H1 (cell line): Measurements from ENCODE around the gene PERCC1. TPM values are rescaled to one million over a fixed set of nuclear protein-coding genes. Genes with fewer than 3 reads are reported as not detected.

Experiments
- CTCF ChIA-PET: fragments of 300-600 bp; sonication (Branson Sonifier 250); formaldehyde crosslinking; loops from one replicate; lab custom pipeline; 2021; ENCODE audit not compliant: partially characterized antibody; lab: Charles Lee
- POLR2A ChIA-PET: fragments of 300-600 bp; sonication (Branson Sonifier 250); formaldehyde crosslinking; loops from one replicate; lab custom pipeline; 2021; ENCODE audit warnings: inconsistent platforms; ENCODE audit not compliant: partially characterized antibody; lab: Charles Lee
- DNase-seq, 2 experiments: peaks; one replicate each; pipeline versions ENCODE4 v3.0.0 to v3.0.0-alpha.2; 2010 to 2022; ENCODE audit warnings: low spot score in 2 of 2, low read depth in 1 of 2, mixed read lengths in 1 of 2
- FAIRE-seq: peaks from 2 replicates; lab custom pipeline; 2011; peaks lifted over from hg19 to GRCh38; lab: Jason Lieb, UNC
- H2AFZ ChIP-seq: 2 replicates; pipeline ENCODE4 v1.8.1; 2012; ENCODE audit warnings: low read length, inconsistent platforms
- H2AK5ac ChIP-seq: 2 replicates; pipeline ENCODE4 v1.6.1; 2013; ENCODE audit warnings: low read depth, low read length
- H2BK120ac ChIP-seq: replicated peaks from 2 replicates; pipeline ENCODE3; 2013; ENCODE audit warnings: low read depth, low read length, inconsistent platforms
- H2BK12ac ChIP-seq: 2 replicates; pipeline ENCODE4 v1.6.1; 2013; ENCODE audit warnings: low read depth, low read length
- H2BK15ac ChIP-seq: 2 replicates; pipeline ENCODE4 v1.6.1; 2013; ENCODE audit warnings: low read length
- H2BK20ac ChIP-seq: 2 replicates; pipeline ENCODE4 v1.6.1; 2013; ENCODE audit warnings: low read length
- H2BK5ac ChIP-seq: 2 replicates; pipeline ENCODE4 v1.6.1; 2013; ENCODE audit warnings: low read depth, low read length
- H3K14ac ChIP-seq: 2 replicates; pipeline ENCODE4 v1.6.1; 2013; ENCODE audit warnings: inconsistent platforms; ENCODE audit not compliant: insufficient read length
- H3K18ac ChIP-seq: 2 replicates; pipeline ENCODE4 v1.6.1; 2013; ENCODE audit warnings: low read length; ENCODE audit errors: extremely low read depth
- H3K23ac ChIP-seq: 2 replicates; pipeline ENCODE4 v1.6.1; 2013; ENCODE audit warnings: inconsistent platforms; ENCODE audit not compliant: insufficient read length
- H3K23me2 ChIP-seq: 2 replicates; pipeline ENCODE4 v1.6.1; 2013; ENCODE audit warnings: low read depth, low read length
- H3K27ac ChIP-seq: 2 replicates; pipeline ENCODE4 v1.6.1; 2011; ENCODE audit warnings: low read depth, low read length, inconsistent platforms
- H3K27me3 ChIP-seq, 4 experiments: replicated peaks in 1 of 4; 1 replicate in 1 of 4; 2 replicates in 3 of 4; pipeline versions ENCODE4 v1.6.1 to v1.8.1; 2011 to 2013; ENCODE audit warnings: low read length in 3 of 4, mild to moderate bottlenecking in 3 of 4, inconsistent platforms in 2 of 4, mixed read lengths in 2 of 4, moderate library complexity in 1 of 4; ENCODE audit not compliant: control insufficient read depth in 3 of 4, insufficient read depth in 3 of 4; ENCODE audit errors: extremely low read depth in 1 of 4
- H3K36me3 ChIP-seq, 4 experiments: 2 replicates each; pipeline versions ENCODE4 v1.6.1 to v1.8.1; 2011 to 2013; ENCODE audit warnings: mild to moderate bottlenecking in 4 of 4, low read length in 3 of 4, moderate library complexity in 2 of 4, control low read depth in 1 of 4, inconsistent platforms in 1 of 4; ENCODE audit not compliant: insufficient read depth in 4 of 4, control insufficient read depth in 2 of 4
- H3K4ac ChIP-seq: replicated peaks from 2 replicates; pipeline ENCODE3; 2013; ENCODE audit warnings: low read length, low read depth, mixed read lengths, inconsistent platforms; ENCODE audit not compliant: insufficient read length
- H3K4me1 ChIP-seq, 4 experiments: replicated peaks in 1 of 4; 1 replicate in 1 of 4; 2 replicates in 3 of 4; pipeline versions ENCODE4 v1.6.1 to v1.8.1; 2011 to 2013; ENCODE audit warnings: low read length in 3 of 4, inconsistent platforms in 2 of 4, mixed read lengths in 1 of 4; ENCODE audit not compliant: insufficient read depth in 4 of 4, control insufficient read depth in 3 of 4
- H3K4me2 ChIP-seq, 2 experiments: 2 replicates each; pipeline versions ENCODE4 v1.6.1 to v1.8.1; 2011 to 2013; ENCODE audit warnings: low read depth in 2 of 2, low read length in 2 of 2, control low read depth in 1 of 2, inconsistent platforms in 1 of 2, mild to moderate bottlenecking in 1 of 2; ENCODE audit not compliant: insufficient read depth in 1 of 2
- H3K4me3 ChIP-seq, 4 experiments: fragments of 200-600, 300-600 bp in 1 of 4; sonication (generic), shearing (Covaris generic), sonication (Bioruptor Twin) in 1 of 4; 2 replicates each; pipeline versions ENCODE4 v1.5.1 to v1.8.1; 2011 to 2016; ENCODE audit warnings: low read length in 4 of 4, low read depth in 3 of 4, control low read depth in 2 of 4, inconsistent platforms in 2 of 4, mild to moderate bottlenecking in 2 of 4, mixed read lengths in 1 of 4, moderate library complexity in 1 of 4; ENCODE audit not compliant: insufficient read depth in 2 of 4; ENCODE audit errors: extremely low read depth in 1 of 4
- H3K56ac ChIP-seq: replicated peaks from 2 replicates; pipeline ENCODE3; 2013; ENCODE audit warnings: low read depth, mild to moderate bottlenecking, mixed read lengths, low read length, inconsistent platforms; ENCODE audit not compliant: insufficient read length
- H3K79me1 ChIP-seq: 2 replicates; pipeline ENCODE4 v1.6.1; 2013; ENCODE audit warnings: low read depth, low read length, control low read depth
- H3K79me2 ChIP-seq, 2 experiments: 2 replicates each; pipeline versions ENCODE4 v1.6.1 to v1.8.1; 2012 to 2013; ENCODE audit warnings: low read length in 2 of 2, mild to moderate bottlenecking in 2 of 2, inconsistent platforms in 1 of 2; ENCODE audit not compliant: insufficient read depth in 2 of 2, control insufficient read depth in 1 of 2
- H3K9ac ChIP-seq, 4 experiments: replicated peaks in 1 of 4; 1 replicate in 1 of 4; 2 replicates in 3 of 4; pipeline versions ENCODE4 v1.6.1 to v1.8.1; 2011 to 2013; ENCODE audit warnings: low read depth in 3 of 4, low read length in 3 of 4, control low read depth in 2 of 4, mild to moderate bottlenecking in 2 of 4, moderate library complexity in 2 of 4, inconsistent platforms in 1 of 4; ENCODE audit errors: extremely low read depth in 1 of 4
- H3K9me3 ChIP-seq, 2 experiments: 2 replicates each; pipeline versions ENCODE4 v1.6.1 to v1.8.1; 2012 to 2013; ENCODE audit warnings: mild to moderate bottlenecking in 2 of 2, moderate library complexity in 2 of 2, control low read depth in 1 of 2, inconsistent platforms in 1 of 2, low read depth in 1 of 2, low read length in 1 of 2, mixed read lengths in 1 of 2; ENCODE audit not compliant: insufficient read depth in 2 of 2
- H4K20me1 ChIP-seq, 2 experiments: replicated peaks in 1 of 2; 2 replicates each; pipeline versions ENCODE3 to v1.8.1; 2011 to 2013; ENCODE audit warnings: inconsistent platforms in 2 of 2, low read length in 2 of 2, mild to moderate bottlenecking in 1 of 2; ENCODE audit not compliant: insufficient read depth in 2 of 2, control insufficient read depth in 1 of 2
- H4K5ac ChIP-seq: 2 replicates; pipeline ENCODE4 v1.6.1; 2013; ENCODE audit warnings: low read length, low read depth, mixed read lengths, inconsistent platforms; ENCODE audit not compliant: insufficient read length
- H4K8ac ChIP-seq: 2 replicates; pipeline ENCODE4 v1.8.0; 2013; ENCODE audit warnings: mild to moderate bottlenecking, moderate library complexity, low read length, inconsistent platforms; ENCODE audit not compliant: insufficient read depth; ENCODE audit errors: extremely low read depth
- H4K91ac ChIP-seq: replicated peaks from 2 replicates; pipeline ENCODE3; 2013; ENCODE audit warnings: low read length, mixed read lengths, inconsistent platforms; ENCODE audit not compliant: insufficient read length
- CEBPB ChIP-seq: IDR thresholded peaks from 2 replicates; pipeline ENCODE4 v1.6.1; 2012; ENCODE audit warnings: low read depth, low read length
- CHD1 ChIP-seq: IDR thresholded peaks from 2 replicates; pipeline ENCODE4 v1.6.1; 2012; ENCODE audit warnings: low read depth, low read length, improper control_type of control experiment
- E2F6 ChIP-seq: IDR thresholded peaks from 2 replicates; pipeline ENCODE4 v1.6.1; 2012; ENCODE audit warnings: inconsistent platforms
- EP300 ChIP-seq, 2 experiments: IDR thresholded peaks; 1 replicate in 1 of 2; 2 replicates in 1 of 2; pipeline ENCODE4 v1.6.1; 2011 to 2012; ENCODE audit warnings: low read depth in 2 of 2, low read length in 2 of 2, mild to moderate bottlenecking in 2 of 2, borderline replicate concordance in 1 of 2, inconsistent platforms in 1 of 2, moderate library complexity in 1 of 2
- NANOG ChIP-seq: IDR thresholded peaks from 2 replicates; pipeline ENCODE4 v1.6.1; 2011; ENCODE audit warnings: low read length, low read depth, mild to moderate bottlenecking, inconsistent platforms; ENCODE audit not compliant: insufficient read depth, poor library complexity, severe bottlenecking
- RBBP5 ChIP-seq: IDR thresholded peaks from 2 replicates; pipeline ENCODE4 v1.7.1; 2012; ENCODE audit warnings: low read depth, mild to moderate bottlenecking, inconsistent platforms, low read length, moderate library complexity, borderline replicate concordance
- RNF2 ChIP-seq: fragments of 200-900, 300-1000 bp; sonication (generic); IDR thresholded peaks from 2 replicates; pipeline ENCODE4 v1.7.1; 2016; ENCODE audit warnings: borderline replicate concordance, low read depth, mild to moderate bottlenecking, antibody characterized with exemption, low read length; ENCODE audit not compliant: poor library complexity, severe bottlenecking; ENCODE audit errors: missing control alignments
- SAP30 ChIP-seq: fragments of 300-600 bp; sonication (generic); IDR thresholded peaks from 2 replicates; pipeline ENCODE4 v1.7.1; 2012; ENCODE audit warnings: low read length, moderate library complexity, mild to moderate bottlenecking, inconsistent platforms; ENCODE audit not compliant: insufficient read depth, insufficient replicate concordance
- SIN3A ChIP-seq, 2 experiments: IDR thresholded peaks in 1 of 2; conservative IDR thresholded peaks in 1 of 2; 2 replicates each; pipeline ENCODE4 v1.6.1; 2011 to 2012; ENCODE audit warnings: low read length in 2 of 2, improper control_type of control experiment in 1 of 2, low read depth in 1 of 2, mild to moderate bottlenecking in 1 of 2
- TEAD4 ChIP-seq: IDR thresholded peaks from 2 replicates; pipeline ENCODE4 v1.6.1; 2012; ENCODE audit warnings: low read depth, low read length, inconsistent platforms, mixed read lengths
- YY1 ChIP-seq: IDR thresholded peaks from 2 replicates; pipeline ENCODE4 v1.6.1; 2011; ENCODE audit warnings: low read depth, mild to moderate bottlenecking, low read length
- ZNF274 ChIP-seq: IDR thresholded peaks from 2 replicates; pipeline ENCODE4 v1.7.0; 2012; ENCODE audit warnings: low read length, borderline replicate concordance; ENCODE audit errors: extremely low read depth
- WGBS, 2 experiments: shearing (Covaris generic) in 1 of 2; methylation state at CpG; one replicate each; pipeline versions ENCODE4 v1.1.6 to v1.1.7; 2013 to 2015; ENCODE audit warnings: low lambda C conversion rate in 2 of 2, mixed read lengths in 2 of 2, inconsistent platforms in 1 of 2, low coverage in 1 of 2, missing lambda C conversion rate in 1 of 2; ENCODE audit not compliant: insufficient replicate concordance in 2 of 2, insufficient coverage in 1 of 2, insufficient read length in 1 of 2; ENCODE audit errors: extremely low coverage in 1 of 2, missing lambda C conversion rate in 1 of 2; 5-methylcytosine and 5-hydroxymethylcytosine counted together
- polyA plus RNA-seq, 7 experiments: library from polyadenylated mRNA; depleted of rRNA in 3 of 7; stranded (reverse) in 5 of 7; unstranded in 2 of 7; fragments of >200 nt in 5 of 7; fragments of 200-250 nt in 2 of 7; gene quantifications; 1 replicate in 5 of 7; 2 replicates in 1 of 7; 4 replicates in 1 of 7; pipeline versions ENCODE4 v1.2.1 to v1.2.3, GENCODE V29; 2011 to 2013; ENCODE audit warnings: missing spikeins in 2 of 7, mixed read lengths in 2 of 7
- total RNA-seq: library from RNA; stranded (reverse); fragmentation: NEBNext Ultra II Directional; extraction: Animal tissue kit (Norgen Biotek cat#: 25700); gene quantifications from 2 replicates; pipeline ENCODE4 v1.2.1, GENCODE V29; 2021

The PERCC1 gene
- total and polyA plus RNA-seq, 2 of the 8 experiments (the other 6 are each of a cell fraction or from before 2014, with no cell fraction given) = not detected

GRCh38 chr16:1433756-1434155 is 2.9 kb downstream of the PERCC1 start:
- no peak for FAIRE-seq
- Histone ChIP-seq H3K4me3 (no peak overlapping the region), H3K23me2 (no peaks in the 10 kb centered on the region), H2BK20ac (no peak overlapping the region), H3K18ac (no peak overlapping the region), H2BK120ac (no peak overlapping the region), H3K23ac (no peak overlapping the region), H3K79me1 (no peaks in the 10 kb centered on the region), H3K4me1 (no peaks in the 10 kb centered on the region; a peak in 2 of 7 replicates), H3K9me3 (no peaks in the 10 kb centered on the region), H3K27ac (no peak overlapping the region), H2BK5ac (no peak overlapping the region), H2BK15ac (no peak overlapping the region), H2AK5ac (no peak overlapping the region), H3K27me3 (no peaks in the 10 kb centered on the region), H3K79me2 (no peaks in the 10 kb centered on the region), H3K4ac (no peak overlapping the region), H2AFZ (no peak overlapping the region), H3K9ac (no peak overlapping the region), H4K91ac (no peak overlapping the region), H4K8ac (peak overlapping the region; percentile 68; the same call in 1 of the 2 replicates), H3K56ac (no peak overlapping the region), H3K14ac (no peak overlapping the region), H4K20me1 (no peaks in the 10 kb centered on the region), H3K36me3 (no peaks in the 10 kb centered on the region), H2BK12ac (no peak overlapping the region), H4K5ac (no peak overlapping the region), H3K4me2 (no peak overlapping the region)
- WGBS, 2 experiments = 91% methylated on average over 18 of the region's 22 CpGs; no CpG with 5 or more reads in 1 of the 2 experiments
- no peak for DNase-seq
- ChIA-PET CTCF (interaction anchor here (0.7 to 1.7 kb wide), 4 partner anchors 8 to 68 kb away, joined by 3 to 8 read pairs (median 4); no protein-coding TSS in a partner anchor), POLR2A (interaction anchor here (0.8 to 2.4 kb wide), 4 partner anchors 10 to 54 kb away, joined by 3 to 10 read pairs (median 5); partner anchors contain the start of genes CCDC154, UNKL and UQCC4)
- TF ChIP-seq TEAD4 (no peak), RNF2 (no peak), NANOG (no peak), SIN3A (conservative IDR thresholded peaks at IDR 0.05 in 1 of 2, IDR thresholded peaks at IDR 0.05 in 1 of 2; ENCODE audit: low read depth in 1 of 2, low read length in 2 of 2) (no peak), RBBP5 (no peak), YY1 (no peak), ZNF274 (no peak), E2F6 (no peak), CHD1 (no peak), CEBPB (no peak), EP300 (IDR thresholded peaks at IDR 0.05; ENCODE audit: borderline replicate concordance in 1 of 2, low read depth in 2 of 2, low read length in 2 of 2) (no peak), SAP30 (no peak)
